Measurements from ENCODE around the gene ZBBX.
"Not testable (repeated sequence)": the region's sequence is repeated elsewhere in the genome, so short reads cannot be mapped to it uniquely, and the experiment has no call there.

ZBBX gene

GRCh38 chr3:167380004-167380689 is at the start of gene ZBBX:
TSS of gene ZBBX (minus strand) at chr3:167380297. CDS start at chr3:167372901, 7,396 bp downstream.
- in situ Hi-C loops (cut with MboI; ENCODE audit: low sequenced_read_pairs) = no loop called here

- in situ Hi-C loops (cut with MboI; ENCODE audit: low sequenced_read_pairs) = not testable (repeated sequence)
Observed at GRCh38 chr3:167426962-167427361, 46.9 kb upstream of the ZBBX start.

GRCh38 chr3:167422396-167422795 is 42.3 kb upstream of the ZBBX start:
- in situ Hi-C loops (cut with MboI; ENCODE audit: low sequenced_read_pairs) = loop anchor here (25.0 kb wide), 1 partner anchor 465 kb away; no protein-coding TSS in a partner anchor

GRCh38 chr3:167409611-167410010 is 29.5 kb upstream of the ZBBX start:
- in situ Hi-C loops (cut with MboI; ENCODE audit: low sequenced_read_pairs) = loop anchor here (25.0 kb wide), 1 partner anchor 478 kb away; no protein-coding TSS in a partner anchor

- in situ Hi-C loops (cut with MboI; ENCODE audit: low sequenced_read_pairs) = loop anchor here (25.0 kb wide), 1 partner anchor 480 kb away; no protein-coding TSS in a partner anchor
Observed at GRCh38 chr3:167406876-167407492, 26.9 kb upstream of the ZBBX start.

- in situ Hi-C loops (cut with MboI; ENCODE audit: low sequenced_read_pairs) = no loop called here
Observed at GRCh38 chr3:167397826-167398225, 17.7 kb upstream of the ZBBX start.

- in situ Hi-C loops (cut with MboI; ENCODE audit: low sequenced_read_pairs) = no loop called here
Observed at GRCh38 chr3:167396075-167396474, 16.0 kb upstream of the ZBBX start.

- in situ Hi-C loops (cut with MboI; ENCODE audit: low sequenced_read_pairs) = no loop called here
Observed at GRCh38 chr3:167394003-167394402, 13.9 kb upstream of the ZBBX start.

- in situ Hi-C loops (cut with MboI; ENCODE audit: low sequenced_read_pairs) = no loop called here
Observed at GRCh38 chr3:167382155-167382554, 2.1 kb upstream of the ZBBX start.

GRCh38 chr3:167375478-167375877 is 4.6 kb downstream of the ZBBX start:
- in situ Hi-C loops (cut with MboI; ENCODE audit: low sequenced_read_pairs) = no loop called here

GRCh38 chr3:167372138-167372537 is 8.0 kb downstream of the ZBBX start:
- in situ Hi-C loops (cut with MboI; ENCODE audit: low sequenced_read_pairs) = no loop called here

GRCh38 chr3:167361948-167362347 is 18.1 kb downstream of the ZBBX start:
- in situ Hi-C loops (cut with MboI; ENCODE audit: low sequenced_read_pairs) = no loop called here

- in situ Hi-C loops (cut with MboI; ENCODE audit: low sequenced_read_pairs) = no loop called here
Observed at GRCh38 chr3:167361306-167361705, 18.8 kb downstream of the ZBBX start.

GRCh38 chr3:167355446-167355845 is 24.7 kb downstream of the ZBBX start:
- in situ Hi-C loops (cut with MboI; ENCODE audit: low sequenced_read_pairs) = no loop called here

- in situ Hi-C loops (cut with MboI; ENCODE audit: low sequenced_read_pairs) = no loop called here
Observed at GRCh38 chr3:167354751-167355150, 25.3 kb downstream of the ZBBX start.

- in situ Hi-C loops (cut with MboI; ENCODE audit: low sequenced_read_pairs) = no loop called here
Observed at GRCh38 chr3:167350245-167350862, 29.7 kb downstream of the ZBBX start.

GRCh38 chr3:167346171-167346570 is 33.9 kb downstream of the ZBBX start:
- in situ Hi-C loops (cut with MboI; ENCODE audit: low sequenced_read_pairs) = no loop called here

- in situ Hi-C loops (cut with MboI; ENCODE audit: low sequenced_read_pairs) = no loop called here
Observed at GRCh38 chr3:167330993-167331785, 48.9 kb downstream of the ZBBX start.

- in situ Hi-C loops (cut with MboI; ENCODE audit: low sequenced_read_pairs) = no loop called here
Observed at GRCh38 chr3:167323572-167323971, 56.5 kb downstream of the ZBBX start.

GRCh38 chr3:167318996-167319615 is 61.0 kb downstream of the ZBBX start:
- in situ Hi-C loops (cut with MboI; ENCODE audit: low sequenced_read_pairs) = no loop called here

- in situ Hi-C loops (cut with MboI; ENCODE audit: low sequenced_read_pairs) = no loop called here
Observed at GRCh38 chr3:167318306-167318705, 61.8 kb downstream of the ZBBX start.
